ENCODE results near the gene SND1. TPM values are rescaled to one million over a fixed set of nuclear protein-coding genes. Genes with fewer than 3 reads are reported as not detected.

SND1 gene
- total and polyA plus RNA-seq, 2 donors (not counting 1 experiment from before 2014, with no cell fraction given) = 137 to 174 TPM

DNA sequence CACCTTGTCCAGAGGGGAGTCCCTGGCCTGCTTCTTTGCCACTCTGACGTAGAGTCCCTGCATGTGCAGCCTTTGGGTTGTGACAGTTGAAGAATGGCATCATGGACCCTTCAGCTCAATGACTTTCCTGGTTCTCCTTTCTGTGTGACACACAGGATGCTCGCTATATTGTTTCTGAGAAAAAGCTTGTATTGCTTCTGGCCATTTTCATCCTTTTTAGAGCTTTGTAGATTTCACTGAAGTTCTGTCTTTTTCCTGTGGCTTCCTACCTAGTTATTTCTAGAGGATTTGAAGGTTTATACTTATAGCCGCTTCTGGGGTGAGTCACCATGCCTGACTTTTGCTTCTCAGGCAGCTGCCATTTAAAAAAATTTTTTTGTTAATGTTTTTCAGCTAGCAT is 27.0 kb downstream of the SND1 start:
- no peak for TF ChIP-seq EZH2 (IDR thresholded peaks at IDR 0.05; ENCODE audit: low read length, missing control alignments)
- TF ChIP-seq, protein P1, sequence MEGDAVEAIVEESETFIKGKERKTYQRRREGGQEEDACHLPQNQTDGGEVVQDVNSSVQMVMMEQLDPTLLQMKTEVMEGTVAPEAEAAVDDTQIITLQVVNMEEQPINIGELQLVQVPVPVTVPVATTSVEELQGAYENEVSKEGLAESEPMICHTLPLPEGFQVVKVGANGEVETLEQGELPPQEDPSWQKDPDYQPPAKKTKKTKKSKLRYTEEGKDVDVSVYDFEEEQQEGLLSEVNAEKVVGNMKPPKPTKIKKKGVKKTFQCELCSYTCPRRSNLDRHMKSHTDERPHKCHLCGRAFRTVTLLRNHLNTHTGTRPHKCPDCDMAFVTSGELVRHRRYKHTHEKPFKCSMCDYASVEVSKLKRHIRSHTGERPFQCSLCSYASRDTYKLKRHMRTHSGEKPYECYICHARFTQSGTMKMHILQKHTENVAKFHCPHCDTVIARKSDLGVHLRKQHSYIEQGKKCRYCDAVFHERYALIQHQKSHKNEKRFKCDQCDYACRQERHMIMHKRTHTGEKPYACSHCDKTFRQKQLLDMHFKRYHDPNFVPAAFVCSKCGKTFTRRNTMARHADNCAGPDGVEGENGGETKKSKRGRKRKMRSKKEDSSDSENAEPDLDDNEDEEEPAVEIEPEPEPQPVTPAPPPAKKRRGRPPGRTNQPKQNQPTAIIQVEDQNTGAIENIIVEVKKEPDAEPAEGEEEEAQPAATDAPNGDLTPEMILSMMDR (conservative IDR thresholded peaks at IDR 0.05 in 1 of 2, IDR thresholded peaks at IDR 0.05 in 1 of 2; ENCODE audit: low read depth in 1 of 2, low read length in 2 of 2) = no peak
- peak; percentile 48 to 49 for DNase-seq (ENCODE audit: low read depth in 2 of 2)
- Histone ChIP-seq H2AFZ (ENCODE audit: low read length) (no peak overlapping the region), H3K79me2 (ENCODE audit: control insufficient read depth, insufficient read depth, low read length) (peaks cover 79% of the 10 kb centered on the region), H3K36me3 (ENCODE audit: control insufficient read depth, insufficient read depth, low read length) (peaks cover 1% of the 10 kb centered on the region), H3K27me3 (ENCODE audit: control insufficient read depth, insufficient read depth, low read length) (no peaks in the 10 kb centered on the region), H3K9me3 (ENCODE audit: control insufficient read depth, insufficient read depth, low read depth, low read length) (no peaks in the 10 kb centered on the region), H3K4me1 (ENCODE audit: control insufficient read depth, extremely low read depth, insufficient read depth, low read length) (peaks cover 9% of the 10 kb centered on the region), H4K20me1 (ENCODE audit: control insufficient read depth, extremely low read depth, insufficient read depth, low read length) (no peaks in the 10 kb centered on the region), H3K27ac (ENCODE audit: insufficient read depth, low read length) (no peak overlapping the region), H3K4me2 (ENCODE audit: extremely low read depth, insufficient read depth, low read length) (peak overlapping the region; percentile 62), H3K9ac (ENCODE audit: insufficient read depth, low read length) (no peak overlapping the region), H3K4me3 (replicated peaks in 1 of 4; ENCODE audit: control extremely low read depth in 1 of 4, insufficient read depth in 1 of 4, low read depth in 3 of 4, low read length in 4 of 4) (peak overlapping the region in 1 of 4 experiments; percentile 11)

DNA sequence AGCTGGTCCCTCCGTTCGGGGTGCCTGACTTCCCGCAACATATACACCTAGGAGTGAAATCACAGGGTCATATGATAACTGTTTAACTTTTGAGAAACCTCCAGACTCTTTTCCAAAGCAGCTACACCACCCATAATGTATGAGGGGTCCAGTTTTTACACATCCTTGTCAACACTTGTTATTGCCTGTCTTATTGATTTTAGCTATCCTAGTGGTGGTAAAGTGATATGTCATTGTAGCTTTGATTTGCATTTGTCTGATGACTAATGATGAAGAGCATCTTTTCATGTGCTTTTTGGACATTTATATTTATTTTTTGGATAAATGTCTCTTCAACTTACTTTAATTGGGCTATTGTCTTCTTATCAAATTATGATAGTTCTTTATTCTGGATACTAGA is 29.0 kb downstream of the SND1 start:
- Histone ChIP-seq H3K36me3 (ENCODE audit: control insufficient read depth, insufficient read depth, low read length) (peaks cover 1% of the 10 kb centered on the region), H3K4me3 (replicated peaks in 1 of 4; ENCODE audit: control extremely low read depth in 1 of 4, insufficient read depth in 1 of 4, low read depth in 3 of 4, low read length in 4 of 4) (no peak overlapping the region), H3K27me3 (ENCODE audit: control insufficient read depth, insufficient read depth, low read length) (no peaks in the 10 kb centered on the region), H2AFZ (ENCODE audit: low read length) (no peak overlapping the region), H3K27ac (ENCODE audit: insufficient read depth, low read length) (no peak overlapping the region), H4K20me1 (ENCODE audit: control insufficient read depth, extremely low read depth, insufficient read depth, low read length) (no peaks in the 10 kb centered on the region), H3K9ac (ENCODE audit: insufficient read depth, low read length) (no peak overlapping the region), H3K4me1 (ENCODE audit: control insufficient read depth, extremely low read depth, insufficient read depth, low read length) (peaks cover 9% of the 10 kb centered on the region), H3K4me2 (ENCODE audit: extremely low read depth, insufficient read depth, low read length) (no peak overlapping the region), H3K9me3 (ENCODE audit: control insufficient read depth, insufficient read depth, low read depth, low read length) (no peaks in the 10 kb centered on the region), H3K79me2 (ENCODE audit: control insufficient read depth, insufficient read depth, low read length) (peaks cover 87% of the 10 kb centered on the region)
- no peak for DNase-seq (ENCODE audit: low read depth in 2 of 2)
- TF ChIP-seq, protein P1 (conservative IDR thresholded peaks at IDR 0.05 in 1 of 2, IDR thresholded peaks at IDR 0.05 in 1 of 2; ENCODE audit: low read depth in 1 of 2, low read length in 2 of 2) = no peak
- TF ChIP-seq EZH2 (IDR thresholded peaks at IDR 0.05; ENCODE audit: low read length, missing control alignments) = no peak

DNA sequence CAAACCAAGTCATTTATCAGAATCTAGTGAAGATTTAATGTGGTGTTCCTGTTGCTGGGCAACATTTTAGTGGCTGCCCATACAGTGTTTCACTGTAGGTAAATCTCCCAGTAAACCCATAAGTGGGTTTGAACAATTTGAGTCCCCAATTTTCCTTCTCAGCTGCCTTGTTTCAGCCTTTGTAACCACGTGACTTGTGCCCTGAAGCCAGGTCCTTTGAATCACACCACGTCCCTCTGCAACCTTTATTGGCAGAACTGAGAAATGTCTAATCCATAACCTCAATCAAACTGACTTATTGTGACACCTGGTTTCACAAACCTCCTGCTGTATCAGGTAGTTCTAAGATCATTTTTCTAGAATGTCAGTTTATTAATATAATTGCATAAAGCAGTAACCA is 30.1 kb downstream of the SND1 start:
- DNase-seq (ENCODE audit: low read depth in 2 of 2) = no peak
- H4K20me1 ChIP-seq (ENCODE audit: control insufficient read depth, extremely low read depth, insufficient read depth, low read length) = no peaks in the 10 kb centered on the region
- no peak overlapping the region for H3K27ac ChIP-seq (ENCODE audit: insufficient read depth, low read length)
- H3K36me3 ChIP-seq (ENCODE audit: control insufficient read depth, insufficient read depth, low read length) = peaks cover 1% of the 10 kb centered on the region
- peaks cover 9% of the 10 kb centered on the region for H3K4me1 ChIP-seq (ENCODE audit: control insufficient read depth, extremely low read depth, insufficient read depth, low read length)
- no peak overlapping the region for H3K9ac ChIP-seq (ENCODE audit: insufficient read depth, low read length)
- TF ChIP-seq EZH2 (IDR thresholded peaks at IDR 0.05; ENCODE audit: low read length, missing control alignments) = no peak
- no peaks in the 10 kb centered on the region for H3K27me3 ChIP-seq (ENCODE audit: control insufficient read depth, insufficient read depth, low read length)
- peaks cover 80% of the 10 kb centered on the region for H3K79me2 ChIP-seq (ENCODE audit: control insufficient read depth, insufficient read depth, low read length)
- no peak overlapping the region for H3K4me3 ChIP-seq (replicated peaks in 1 of 4; ENCODE audit: control extremely low read depth in 1 of 4, insufficient read depth in 1 of 4, low read depth in 3 of 4, low read length in 4 of 4)
- no peaks in the 10 kb centered on the region for H3K9me3 ChIP-seq (ENCODE audit: control insufficient read depth, insufficient read depth, low read depth, low read length)
- H2AFZ ChIP-seq (ENCODE audit: low read length) = no peak overlapping the region
- no peak overlapping the region for H3K4me2 ChIP-seq (ENCODE audit: extremely low read depth, insufficient read depth, low read length)
